ENCODE data around the gene FREM2. TPM values are rescaled to one million over a fixed set of nuclear protein-coding genes. Genes with fewer than 3 reads are reported as not detected.

Gene FREM2
- total and polyA plus RNA-seq, 2 of the 4 experiments (the other 2 are of a cell fraction) = not detected

Small RNA genes lying within 50 kb of the gene (microRNA-seq; reads per million reads assigned to microRNA genes)
- gene PLA2G12AP2 (ENCODE audit: insufficient read depth, insufficient read length) = not detected
- gene RNU6-56P (ENCODE audit: insufficient read depth, insufficient read length) = not detected

Small RNA genes lying within 50 kb of the gene (small RNA-seq; reads per million reads assigned to genes)
- gene PLA2G12AP2 (0 reads per million in 5 experiments), gene RNU6-56P (0 to 0.60 (median 0) reads per million in 5 experiments)

Measured in IMR-90 (cell line).